H1 (cell line): ENCODE data around the gene SMPD2. TPM values are rescaled to one million over a fixed set of nuclear protein-coding genes. Genes with fewer than 3 reads are reported as not detected.

Source experiments
- CTCF ChIA-PET: fragments of 300-600 bp; sonication (Branson Sonifier 250); formaldehyde crosslinking; loops from one replicate; lab custom pipeline; 2021; ENCODE audit not compliant: partially characterized antibody; lab: Charles Lee
- POLR2A ChIA-PET: fragments of 300-600 bp; sonication (Branson Sonifier 250); formaldehyde crosslinking; loops from one replicate; lab custom pipeline; 2021; ENCODE audit warnings: inconsistent platforms; ENCODE audit not compliant: partially characterized antibody; lab: Charles Lee
- DNase-seq, 2 experiments: peaks; one replicate each; pipeline versions ENCODE4 v3.0.0 to v3.0.0-alpha.2; 2010 to 2022; ENCODE audit warnings: low spot score in 2 of 2, low read depth in 1 of 2, mixed read lengths in 1 of 2
- FAIRE-seq: peaks from 2 replicates; lab custom pipeline; 2011; peaks lifted over from hg19 to GRCh38; lab: Jason Lieb, UNC
- H2AFZ ChIP-seq: 2 replicates; pipeline ENCODE4 v1.8.1; 2012; ENCODE audit warnings: low read length, inconsistent platforms
- H2AK5ac ChIP-seq: 2 replicates; pipeline ENCODE4 v1.6.1; 2013; ENCODE audit warnings: low read depth, low read length
- H2BK120ac ChIP-seq: replicated peaks from 2 replicates; pipeline ENCODE3; 2013; ENCODE audit warnings: low read depth, low read length, inconsistent platforms
- H2BK12ac ChIP-seq: 2 replicates; pipeline ENCODE4 v1.6.1; 2013; ENCODE audit warnings: low read depth, low read length
- H2BK15ac ChIP-seq: 2 replicates; pipeline ENCODE4 v1.6.1; 2013; ENCODE audit warnings: low read length
- H2BK20ac ChIP-seq: 2 replicates; pipeline ENCODE4 v1.6.1; 2013; ENCODE audit warnings: low read length
- H2BK5ac ChIP-seq: 2 replicates; pipeline ENCODE4 v1.6.1; 2013; ENCODE audit warnings: low read depth, low read length
- H3K14ac ChIP-seq: 2 replicates; pipeline ENCODE4 v1.6.1; 2013; ENCODE audit warnings: inconsistent platforms; ENCODE audit not compliant: insufficient read length
- H3K18ac ChIP-seq: 2 replicates; pipeline ENCODE4 v1.6.1; 2013; ENCODE audit warnings: low read length; ENCODE audit errors: extremely low read depth
- H3K23ac ChIP-seq: 2 replicates; pipeline ENCODE4 v1.6.1; 2013; ENCODE audit warnings: inconsistent platforms; ENCODE audit not compliant: insufficient read length
- H3K23me2 ChIP-seq: 2 replicates; pipeline ENCODE4 v1.6.1; 2013; ENCODE audit warnings: low read depth, low read length
- H3K27ac ChIP-seq: 2 replicates; pipeline ENCODE4 v1.6.1; 2011; ENCODE audit warnings: low read depth, low read length, inconsistent platforms
- H3K27me3 ChIP-seq, 4 experiments: replicated peaks in 1 of 4; 1 replicate in 1 of 4; 2 replicates in 3 of 4; pipeline versions ENCODE4 v1.6.1 to v1.8.1; 2011 to 2013; ENCODE audit warnings: low read length in 3 of 4, mild to moderate bottlenecking in 3 of 4, inconsistent platforms in 2 of 4, mixed read lengths in 2 of 4, moderate library complexity in 1 of 4; ENCODE audit not compliant: control insufficient read depth in 3 of 4, insufficient read depth in 3 of 4; ENCODE audit errors: extremely low read depth in 1 of 4
- H3K36me3 ChIP-seq, 4 experiments: 2 replicates each; pipeline versions ENCODE4 v1.6.1 to v1.8.1; 2011 to 2013; ENCODE audit warnings: mild to moderate bottlenecking in 4 of 4, low read length in 3 of 4, moderate library complexity in 2 of 4, control low read depth in 1 of 4, inconsistent platforms in 1 of 4; ENCODE audit not compliant: insufficient read depth in 4 of 4, control insufficient read depth in 2 of 4
- H3K4ac ChIP-seq: replicated peaks from 2 replicates; pipeline ENCODE3; 2013; ENCODE audit warnings: low read length, low read depth, mixed read lengths, inconsistent platforms; ENCODE audit not compliant: insufficient read length
- H3K4me1 ChIP-seq, 4 experiments: replicated peaks in 1 of 4; 1 replicate in 1 of 4; 2 replicates in 3 of 4; pipeline versions ENCODE4 v1.6.1 to v1.8.1; 2011 to 2013; ENCODE audit warnings: low read length in 3 of 4, inconsistent platforms in 2 of 4, mixed read lengths in 1 of 4; ENCODE audit not compliant: insufficient read depth in 4 of 4, control insufficient read depth in 3 of 4
- H3K4me2 ChIP-seq, 2 experiments: 2 replicates each; pipeline versions ENCODE4 v1.6.1 to v1.8.1; 2011 to 2013; ENCODE audit warnings: low read depth in 2 of 2, low read length in 2 of 2, control low read depth in 1 of 2, inconsistent platforms in 1 of 2, mild to moderate bottlenecking in 1 of 2; ENCODE audit not compliant: insufficient read depth in 1 of 2
- H3K4me3 ChIP-seq, 4 experiments: fragments of 200-600, 300-600 bp in 1 of 4; sonication (generic), shearing (Covaris generic), sonication (Bioruptor Twin) in 1 of 4; 2 replicates each; pipeline versions ENCODE4 v1.5.1 to v1.8.1; 2011 to 2016; ENCODE audit warnings: low read length in 4 of 4, low read depth in 3 of 4, control low read depth in 2 of 4, inconsistent platforms in 2 of 4, mild to moderate bottlenecking in 2 of 4, mixed read lengths in 1 of 4, moderate library complexity in 1 of 4; ENCODE audit not compliant: insufficient read depth in 2 of 4; ENCODE audit errors: extremely low read depth in 1 of 4
- H3K56ac ChIP-seq: replicated peaks from 2 replicates; pipeline ENCODE3; 2013; ENCODE audit warnings: low read depth, mild to moderate bottlenecking, mixed read lengths, low read length, inconsistent platforms; ENCODE audit not compliant: insufficient read length
- H3K79me1 ChIP-seq: 2 replicates; pipeline ENCODE4 v1.6.1; 2013; ENCODE audit warnings: low read depth, low read length, control low read depth
- H3K79me2 ChIP-seq, 2 experiments: 2 replicates each; pipeline versions ENCODE4 v1.6.1 to v1.8.1; 2012 to 2013; ENCODE audit warnings: low read length in 2 of 2, mild to moderate bottlenecking in 2 of 2, inconsistent platforms in 1 of 2; ENCODE audit not compliant: insufficient read depth in 2 of 2, control insufficient read depth in 1 of 2
- H3K9ac ChIP-seq, 4 experiments: replicated peaks in 1 of 4; 1 replicate in 1 of 4; 2 replicates in 3 of 4; pipeline versions ENCODE4 v1.6.1 to v1.8.1; 2011 to 2013; ENCODE audit warnings: low read depth in 3 of 4, low read length in 3 of 4, control low read depth in 2 of 4, mild to moderate bottlenecking in 2 of 4, moderate library complexity in 2 of 4, inconsistent platforms in 1 of 4; ENCODE audit errors: extremely low read depth in 1 of 4
- H3K9me3 ChIP-seq, 2 experiments: 2 replicates each; pipeline versions ENCODE4 v1.6.1 to v1.8.1; 2012 to 2013; ENCODE audit warnings: mild to moderate bottlenecking in 2 of 2, moderate library complexity in 2 of 2, control low read depth in 1 of 2, inconsistent platforms in 1 of 2, low read depth in 1 of 2, low read length in 1 of 2, mixed read lengths in 1 of 2; ENCODE audit not compliant: insufficient read depth in 2 of 2
- H4K20me1 ChIP-seq, 2 experiments: replicated peaks in 1 of 2; 2 replicates each; pipeline versions ENCODE3 to v1.8.1; 2011 to 2013; ENCODE audit warnings: inconsistent platforms in 2 of 2, low read length in 2 of 2, mild to moderate bottlenecking in 1 of 2; ENCODE audit not compliant: insufficient read depth in 2 of 2, control insufficient read depth in 1 of 2
- H4K5ac ChIP-seq: 2 replicates; pipeline ENCODE4 v1.6.1; 2013; ENCODE audit warnings: low read length, low read depth, mixed read lengths, inconsistent platforms; ENCODE audit not compliant: insufficient read length
- H4K8ac ChIP-seq: 2 replicates; pipeline ENCODE4 v1.8.0; 2013; ENCODE audit warnings: mild to moderate bottlenecking, moderate library complexity, low read length, inconsistent platforms; ENCODE audit not compliant: insufficient read depth; ENCODE audit errors: extremely low read depth
- H4K91ac ChIP-seq: replicated peaks from 2 replicates; pipeline ENCODE3; 2013; ENCODE audit warnings: low read length, mixed read lengths, inconsistent platforms; ENCODE audit not compliant: insufficient read length
- BCL11A ChIP-seq, 2 experiments: IDR thresholded peaks; one replicate each; pipeline ENCODE4 v1.6.1; 2011; ENCODE audit warnings: low read depth in 2 of 2, low read length in 2 of 2, mild to moderate bottlenecking in 2 of 2
- CHD2 ChIP-seq: IDR thresholded peaks from 2 replicates; pipeline ENCODE4 v1.6.1; 2012; ENCODE audit warnings: low read length, improper control_type of control experiment
- EGR1 ChIP-seq: IDR thresholded peaks from 2 replicates; pipeline ENCODE4 v1.6.1; 2011; ENCODE audit warnings: low read depth, low read length, borderline replicate concordance
- JUND ChIP-seq: IDR thresholded peaks from 2 replicates; pipeline ENCODE4 v1.6.1; 2011; ENCODE audit warnings: mild to moderate bottlenecking, improper control_type of control experiment, low read length
- KDM1A ChIP-seq: fragments of 200-600, 300-600 bp; sonication (generic); IDR thresholded peaks from 2 replicates; pipeline ENCODE4 v1.7.1; 2016; ENCODE audit warnings: mild to moderate bottlenecking, low read length, borderline replicate concordance
- KDM5A ChIP-seq: fragments of 200-600 bp; IDR thresholded peaks from 2 replicates; pipeline ENCODE4 v1.7.1; 2012; ENCODE audit warnings: mild to moderate bottlenecking, low read length, inconsistent platforms, mixed read lengths
- NANOG ChIP-seq: IDR thresholded peaks from 2 replicates; pipeline ENCODE4 v1.6.1; 2011; ENCODE audit warnings: low read length, low read depth, mild to moderate bottlenecking, inconsistent platforms; ENCODE audit not compliant: insufficient read depth, poor library complexity, severe bottlenecking
- TEAD4 ChIP-seq: IDR thresholded peaks from 2 replicates; pipeline ENCODE4 v1.6.1; 2012; ENCODE audit warnings: low read depth, low read length, inconsistent platforms, mixed read lengths
- WGBS, 2 experiments: shearing (Covaris generic) in 1 of 2; methylation state at CpG; one replicate each; pipeline versions ENCODE4 v1.1.6 to v1.1.7; 2013 to 2015; ENCODE audit warnings: low lambda C conversion rate in 2 of 2, mixed read lengths in 2 of 2, inconsistent platforms in 1 of 2, low coverage in 1 of 2, missing lambda C conversion rate in 1 of 2; ENCODE audit not compliant: insufficient replicate concordance in 2 of 2, insufficient coverage in 1 of 2, insufficient read length in 1 of 2; ENCODE audit errors: extremely low coverage in 1 of 2, missing lambda C conversion rate in 1 of 2; 5-methylcytosine and 5-hydroxymethylcytosine counted together
- polyA plus RNA-seq, 7 experiments: library from polyadenylated mRNA; depleted of rRNA in 3 of 7; stranded (reverse) in 5 of 7; unstranded in 2 of 7; fragments of >200 nt in 5 of 7; fragments of 200-250 nt in 2 of 7; gene quantifications; 1 replicate in 5 of 7; 2 replicates in 1 of 7; 4 replicates in 1 of 7; pipeline versions ENCODE4 v1.2.1 to v1.2.3, GENCODE V29; 2011 to 2013; ENCODE audit warnings: missing spikeins in 2 of 7, mixed read lengths in 2 of 7
- total RNA-seq: library from RNA; stranded (reverse); fragmentation: NEBNext Ultra II Directional; extraction: Animal tissue kit (Norgen Biotek cat#: 25700); gene quantifications from 2 replicates; pipeline ENCODE4 v1.2.1, GENCODE V29; 2021

Gene SMPD2
- total and polyA plus RNA-seq, 2 of the 8 experiments (the other 6 are each of a cell fraction or from before 2014, with no cell fraction given), result 11.5 to 17.2 TPM

DNA sequence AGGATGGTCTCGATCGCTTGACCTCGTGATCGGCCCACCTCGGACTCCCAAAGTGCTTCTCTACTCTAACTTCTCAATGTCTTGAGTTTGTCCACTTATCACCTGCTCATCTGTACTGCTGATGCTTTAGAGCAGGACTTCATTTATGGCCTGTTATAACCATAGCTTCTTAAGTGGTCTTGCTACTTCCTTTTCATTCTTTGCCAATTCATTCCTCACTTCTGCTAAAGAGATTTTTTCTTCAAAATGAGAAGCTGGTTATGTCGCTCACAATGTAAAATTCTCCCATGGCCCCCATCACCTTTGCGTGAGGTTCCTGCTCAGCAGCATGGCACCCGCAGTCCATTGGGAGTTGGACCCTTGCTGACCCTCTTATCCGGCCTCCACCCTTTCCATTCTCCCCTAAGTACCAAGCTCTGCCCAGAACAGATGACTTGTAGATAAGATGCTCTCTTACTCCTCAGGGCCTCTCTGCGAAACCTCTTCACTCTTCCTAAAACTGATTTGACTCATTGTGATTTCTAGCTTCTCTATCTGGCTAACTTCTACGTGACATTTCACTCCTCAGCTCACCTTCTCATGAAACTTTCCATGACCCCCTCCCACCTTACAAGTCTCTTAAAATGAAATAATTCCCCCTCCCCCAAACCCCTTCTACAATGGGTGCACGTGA is 44.3 kb upstream of the SMPD2 start:
- no peak overlapping the region for H3K18ac ChIP-seq
- H4K91ac ChIP-seq, result no peak overlapping the region
- H2BK120ac ChIP-seq, result no peak overlapping the region
- no peak overlapping the region for H4K5ac ChIP-seq
- H3K79me2 ChIP-seq, result no peaks in the 10 kb centered on the region
- H3K9ac ChIP-seq, result no peak overlapping the region
- no peak overlapping the region for H3K23ac ChIP-seq
- no peak overlapping the region for H4K8ac ChIP-seq
- no peaks in the 10 kb centered on the region for H3K36me3 ChIP-seq
- DNase-seq, result no peak
- H3K79me1 ChIP-seq, result no peaks in the 10 kb centered on the region
- H3K27ac ChIP-seq, result no peak overlapping the region
- no peak overlapping the region for H2BK5ac ChIP-seq
- WGBS, 2 experiments, result 95% methylated on average over 12 of the region's 12 CpGs; no CpG with 5 or more reads in 1 of the 2 experiments
- H4K20me1 ChIP-seq, result no peaks in the 10 kb centered on the region
- no peak overlapping the region for H2BK20ac ChIP-seq
- no peak overlapping the region for H2AFZ ChIP-seq
- H2BK12ac ChIP-seq, result no peak overlapping the region
- no peak overlapping the region for H2AK5ac ChIP-seq
- H3K4me2 ChIP-seq, result no peak overlapping the region
- H3K56ac ChIP-seq, result no peak overlapping the region
- H3K14ac ChIP-seq, result no peak overlapping the region
- no peaks in the 10 kb centered on the region for H3K27me3 ChIP-seq
- no peak for FAIRE-seq
- ChIA-PET POLR2A (interaction anchor here (0.8 to 1.3 kb wide), 3 partner anchors 9 to 15 kb away, joined by 3 to 4 read pairs (median 3); partner anchors contain the start of gene CD164), CTCF (interaction anchor here (0.6 to 6.1 kb wide), 18 partner anchors 9 to 863 kb away, joined by 3 to 62 read pairs (median 3); partner anchors contain the start of gene CD164)
- H3K4me1 ChIP-seq, result no peaks in the 10 kb centered on the region
- no peaks in the 10 kb centered on the region for H3K9me3 ChIP-seq
- no peaks in the 10 kb centered on the region for H3K23me2 ChIP-seq
- no peak overlapping the region for H3K4ac ChIP-seq
- no peak overlapping the region for H3K4me3 ChIP-seq
- H2BK15ac ChIP-seq, result no peak overlapping the region
- TF ChIP-seq KDM5A (no peak), NANOG (no peak), CHD2 (no peak), TEAD4 (no peak), KDM1A (no peak), BCL11A (IDR thresholded peaks at IDR 0.05; ENCODE audit: low read depth in 2 of 2, low read length in 2 of 2) (no peak), EGR1 (no peak), JUND (no peak)
